HG02798 (cell line): ENCODE results near the gene RAB27A.
"Not testable (repeated sequence)": the region's sequence is repeated elsewhere in the genome, so short reads cannot be mapped to it uniquely, and the experiment has no call there.

ENCODE experiments used
- ATAC-seq: cut with Tn5 transposase; IDR thresholded peaks from one replicate; pipeline ENCODE4 v1.9.1; 2021; ENCODE audit warnings: mild to moderate bottlenecking; ENCODE audit not compliant: unreplicated experiment, poor library complexity

RAB27A gene

GRCh38 chr15:55282284-55282833 lies 7.3 kb downstream of the RAB27A start:
- ATAC-seq = no peak

DNA sequence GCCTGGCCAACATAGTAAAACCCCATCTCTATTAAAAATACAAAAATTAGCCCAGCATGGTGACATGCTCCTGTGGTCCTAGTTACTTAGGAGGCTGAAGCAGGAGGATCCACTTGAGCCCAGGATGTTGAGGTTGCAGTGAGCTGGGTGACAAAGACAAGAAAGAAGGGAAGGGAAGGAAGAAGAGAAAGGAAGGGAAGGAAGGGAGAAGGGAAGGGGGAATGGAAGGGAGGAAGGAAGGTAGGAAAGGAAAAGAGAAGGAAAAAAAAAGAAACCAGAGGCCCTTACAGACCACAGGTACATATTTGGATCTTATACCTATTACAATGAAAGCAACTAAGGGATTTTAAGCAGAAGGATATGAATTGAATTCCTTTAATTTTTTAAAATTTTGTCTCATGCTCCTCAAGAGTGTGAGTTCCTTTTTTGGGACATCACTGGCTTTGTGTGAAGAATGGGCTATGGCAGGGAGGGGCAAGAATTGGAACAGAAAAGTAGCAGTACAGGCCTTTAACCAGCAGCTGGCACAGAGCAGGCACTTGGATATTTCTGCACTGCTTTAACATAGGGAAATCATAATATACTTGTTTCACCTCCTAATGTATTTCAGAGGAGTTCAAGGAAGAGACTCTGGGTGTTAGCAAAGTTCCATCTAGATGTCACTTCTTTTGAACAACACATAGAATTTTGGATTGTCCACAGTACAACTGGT lies 7.9 kb downstream of the RAB27A start:
- ATAC-seq = no peak

DNA sequence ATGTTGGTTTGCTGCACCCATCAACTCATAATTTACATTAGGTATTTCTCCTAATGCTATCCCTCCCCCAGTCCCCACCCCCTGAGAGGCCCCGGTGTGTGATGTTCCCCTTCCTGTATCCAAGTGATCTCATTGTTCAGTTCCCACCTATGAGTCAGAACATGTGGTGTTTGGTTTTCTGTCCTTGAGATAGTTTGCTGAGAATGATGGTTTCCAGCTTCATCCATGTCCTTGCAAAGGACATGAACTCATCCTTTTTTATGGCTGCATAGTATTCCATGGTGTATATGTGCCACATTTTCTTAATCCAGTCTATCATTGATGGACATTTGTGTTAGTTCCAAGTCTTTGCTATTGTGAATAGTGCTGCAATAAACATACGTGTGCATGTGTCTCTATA lies 9.0 kb downstream of the RAB27A start:
- not testable (repeated sequence) for ATAC-seq

DNA sequence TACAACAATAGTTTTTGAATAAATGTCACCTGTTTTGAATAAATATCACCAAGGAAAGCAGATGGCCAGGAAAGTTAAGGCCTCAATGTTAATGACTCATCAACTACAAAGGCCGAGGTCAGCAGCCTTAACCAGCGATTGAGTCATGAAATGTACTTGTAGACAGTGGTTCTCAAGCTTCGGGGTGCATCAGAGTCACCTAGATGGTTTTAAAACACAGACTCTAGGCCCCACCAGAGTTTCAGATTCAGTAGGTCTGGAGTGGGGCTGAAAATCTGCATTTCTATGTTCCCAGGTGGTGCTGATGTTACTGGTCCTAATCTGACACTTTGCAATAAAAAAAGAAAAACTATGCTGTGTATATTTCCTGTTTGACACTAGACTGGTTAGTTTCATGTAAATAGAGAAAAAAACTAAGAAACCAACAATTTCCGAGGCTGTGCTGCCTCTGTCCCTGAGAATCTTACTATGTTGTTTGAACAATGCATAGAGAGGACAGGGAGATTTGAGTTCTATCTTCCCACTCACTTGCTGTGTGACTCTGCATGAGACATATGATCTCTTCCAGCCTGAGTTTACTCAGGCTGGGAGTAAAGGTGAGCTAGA lies 9.8 kb downstream of the RAB27A start:
- ATAC-seq = peak; percentile 87

DNA sequence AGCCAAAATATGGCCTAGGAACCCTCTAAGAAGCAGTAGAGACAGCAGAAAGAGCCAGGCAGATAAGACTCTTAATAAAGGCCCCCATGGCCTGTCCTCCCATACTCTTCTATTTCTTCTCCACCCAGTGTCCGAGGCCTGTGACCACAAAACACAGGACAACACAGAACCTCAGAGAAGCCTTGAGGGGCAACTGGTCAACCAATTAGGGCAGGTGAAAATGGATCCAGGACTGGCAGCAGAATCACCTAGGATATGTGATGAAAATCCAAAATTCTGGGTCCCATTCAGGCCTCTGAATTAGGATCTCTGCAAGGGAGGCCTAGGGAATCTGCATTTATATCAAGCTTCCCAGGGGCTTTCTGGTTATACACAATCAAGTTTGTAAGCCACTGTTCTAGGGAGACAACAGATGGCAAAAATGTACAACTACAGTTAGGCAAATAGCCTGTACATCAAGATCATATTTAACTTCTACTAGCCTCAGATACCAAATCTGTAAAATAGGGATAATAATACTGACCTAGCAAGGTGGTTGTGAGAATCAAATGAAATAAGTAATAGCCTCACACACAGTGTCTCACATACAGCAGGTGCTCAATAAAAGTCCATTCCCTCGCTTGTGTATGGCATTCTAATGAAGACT lies 10.4 kb downstream of the RAB27A start:
- no peak for ATAC-seq

DNA sequence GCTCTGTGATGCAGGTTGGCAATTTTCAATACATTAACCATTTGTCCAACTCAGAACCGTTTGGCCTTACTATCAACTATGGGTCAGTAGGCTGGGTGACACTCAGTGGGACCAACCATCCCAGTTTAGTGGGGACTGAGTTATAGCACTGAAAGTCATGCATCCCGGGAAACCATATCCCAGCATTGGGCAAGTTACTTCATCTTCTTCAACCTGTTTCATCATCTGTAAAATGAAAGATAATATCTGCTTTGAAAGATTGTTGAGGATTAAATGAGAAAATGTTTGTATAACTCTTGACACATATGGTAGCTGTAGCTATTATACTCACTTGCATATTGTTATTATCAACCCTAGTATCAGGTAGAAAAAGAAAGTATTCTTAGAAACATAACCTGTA lies 11.9 kb downstream of the RAB27A start:
- ATAC-seq = no peak

DNA sequence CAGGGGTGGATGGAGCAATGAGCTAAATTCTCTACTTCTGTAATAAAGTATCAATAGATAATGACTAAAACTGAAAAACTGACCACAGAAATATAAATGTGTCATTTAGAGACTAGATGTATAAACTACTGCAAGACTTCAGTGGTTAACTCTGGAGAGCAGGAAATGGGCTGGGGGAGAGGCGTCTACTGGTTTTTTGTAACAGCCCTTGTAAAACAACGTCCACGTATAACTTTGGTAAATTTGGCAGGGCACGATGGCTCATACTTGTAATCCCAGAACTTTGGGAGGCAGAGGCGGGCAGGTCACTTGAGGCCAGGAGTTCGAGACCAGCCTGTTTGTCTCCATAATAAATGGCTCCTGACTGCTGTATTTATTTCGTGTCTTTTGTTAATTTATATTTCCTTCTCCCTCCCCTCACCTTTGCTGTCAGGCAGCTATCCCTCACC lies 12.5 kb downstream of the RAB27A start:
- peak; percentile 44 for ATAC-seq

- ATAC-seq = no peak
Measured at GRCh38 chr15:55276324-55276723, 13.3 kb downstream of the RAB27A start.

- ATAC-seq = no peak
Measured at GRCh38 chr15:55270291-55270690, 19.3 kb downstream of the RAB27A start.

DNA sequence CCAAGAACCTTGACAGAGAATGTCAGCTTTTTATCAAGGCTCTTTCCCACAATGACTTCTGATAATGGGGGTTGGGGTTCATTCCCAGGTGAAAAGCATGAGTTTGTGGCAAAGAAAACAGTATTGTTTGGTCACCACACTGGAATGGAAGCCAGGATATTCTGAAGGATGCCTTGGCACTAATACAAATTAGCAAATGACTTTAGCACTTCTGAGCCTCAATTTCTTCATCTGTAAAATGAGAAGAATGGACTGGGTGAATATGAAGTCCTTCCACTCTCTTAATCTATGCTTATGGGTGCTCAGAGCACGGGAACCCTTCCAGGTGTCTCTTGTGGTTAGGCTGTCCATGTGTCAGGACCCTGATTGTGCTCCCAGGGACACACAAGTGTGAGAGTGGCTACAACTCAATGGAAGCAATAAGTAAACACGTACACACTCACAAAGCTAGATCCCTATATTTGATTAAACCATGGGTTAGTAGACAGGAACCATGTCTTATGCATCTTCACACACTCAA lies 21.4 kb downstream of the RAB27A start:
- no peak for ATAC-seq

GRCh38 chr15:55267401-55268175 lies 22.0 kb downstream of the RAB27A start:
- peak; percentile 78 for ATAC-seq

GRCh38 chr15:55266547-55266946 lies 23.1 kb downstream of the RAB27A start:
- no peak for ATAC-seq

DNA sequence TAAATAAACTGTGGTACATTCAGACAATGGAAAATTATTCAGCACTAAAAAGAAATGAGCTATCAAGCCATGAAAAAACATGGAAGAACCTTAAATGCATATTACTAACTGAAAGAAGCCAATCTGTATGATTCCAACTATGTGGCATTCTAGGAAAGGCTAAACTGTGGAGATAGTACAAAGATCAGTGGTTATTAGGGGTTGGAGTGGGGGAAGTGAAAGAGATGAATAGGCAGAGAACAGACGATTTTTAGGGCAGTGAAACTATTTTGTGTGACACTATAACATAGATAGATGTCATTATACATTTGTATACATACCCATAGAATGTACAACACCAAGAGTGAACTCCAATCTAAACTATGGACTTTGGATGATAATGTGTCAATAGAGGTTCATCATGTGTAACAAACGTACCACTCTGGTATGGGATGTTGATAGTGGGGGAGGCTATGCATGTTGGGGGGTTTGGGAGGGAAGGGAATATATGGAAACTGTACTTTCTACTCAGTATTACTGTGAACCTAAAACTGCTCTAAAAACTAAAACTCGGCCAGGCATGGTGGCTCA lies 29.0 kb downstream of the RAB27A start:
- no peak for ATAC-seq

GRCh38 chr15:55257938-55258337 lies 31.7 kb downstream of the RAB27A start:
- ATAC-seq = peak; percentile 31

DNA sequence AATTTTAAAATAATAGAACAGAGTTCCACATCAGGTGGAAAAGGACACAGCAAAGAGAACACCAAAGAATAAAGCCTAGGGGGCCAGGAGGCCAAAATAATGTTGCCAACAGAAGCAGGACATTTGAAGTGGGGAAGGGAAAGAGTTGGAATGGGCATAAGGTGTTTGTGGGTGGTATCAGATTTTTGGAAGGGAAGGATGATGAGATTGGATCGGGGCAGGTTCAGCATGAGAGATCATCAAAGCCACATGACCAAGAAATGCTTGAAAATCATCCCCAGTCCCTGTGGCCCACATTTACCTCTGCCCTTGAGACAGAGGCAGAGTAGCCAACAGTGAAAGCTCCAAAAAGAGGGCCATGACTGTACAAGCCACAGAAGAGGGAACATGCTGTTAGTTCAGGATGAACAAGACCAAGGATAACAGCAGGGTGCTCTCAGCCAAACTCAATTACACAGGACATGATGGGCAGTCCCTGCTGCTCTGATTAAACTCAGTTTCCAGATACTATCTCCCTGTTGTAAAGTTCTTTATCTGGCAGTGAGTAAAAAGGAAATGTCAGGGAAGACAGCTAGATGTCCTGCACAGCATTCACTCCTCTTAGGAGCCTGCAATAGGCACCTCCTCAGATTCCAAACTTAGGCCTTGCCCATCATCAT lies 32.5 kb downstream of the RAB27A start:
- no peak for ATAC-seq

- ATAC-seq = peak; percentile 12
Measured at GRCh38 chr15:55256281-55257011, 33.2 kb downstream of the RAB27A start.

- peak; percentile 69 for ATAC-seq
Measured at GRCh38 chr15:55255714-55256113, 33.9 kb downstream of the RAB27A start.

DNA sequence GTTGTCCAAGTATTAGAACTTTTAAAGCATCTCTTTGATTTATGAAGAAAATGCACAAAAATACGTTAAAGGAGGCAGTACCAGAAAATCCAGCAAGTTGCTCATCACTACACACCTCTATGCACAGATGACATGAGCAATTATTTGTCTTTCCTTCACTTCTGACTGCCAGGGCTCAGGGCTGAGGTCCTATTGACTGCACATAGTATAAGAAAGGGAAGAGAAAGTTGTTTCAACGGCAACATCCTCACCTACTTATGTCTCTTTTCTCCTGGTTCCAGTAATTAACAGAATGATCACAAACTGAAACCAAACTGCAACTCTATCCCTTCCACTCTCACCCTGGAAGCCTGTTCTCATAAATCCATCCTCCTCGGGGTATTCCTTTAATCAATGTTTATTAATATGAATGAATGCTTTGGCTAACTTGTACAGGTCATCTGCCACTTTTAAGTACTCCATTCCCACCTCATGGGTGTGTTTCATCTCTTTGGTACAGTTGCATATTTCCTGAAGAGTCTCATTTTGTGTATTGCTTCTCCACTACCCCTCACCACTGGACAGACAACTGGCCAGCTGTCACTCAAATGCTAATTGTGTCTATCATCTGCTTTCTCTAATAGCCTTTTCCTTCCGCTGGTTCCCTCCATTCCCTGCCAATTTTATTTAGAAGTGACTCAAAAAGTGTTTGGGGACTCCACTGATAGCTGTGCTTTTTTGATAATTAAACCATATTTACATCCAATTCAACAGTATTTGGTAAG lies 34.5 kb downstream of the RAB27A start:
- peak; percentile 39 for ATAC-seq
